ENCODE data around the gene PACSIN3. TPM values are rescaled to one million over a fixed set of nuclear protein-coding genes. Genes with fewer than 3 reads are reported as not detected.
A peak's percentile ranks its signal among the peaks of the same experiment; 100 is the strongest.

The PACSIN3 gene
- total and polyA plus RNA-seq, 2 of the 13 experiments (the other 11 are each of a cell fraction or from before 2014, with no cell fraction given), result 47.9 to 93.3 TPM

DNA sequence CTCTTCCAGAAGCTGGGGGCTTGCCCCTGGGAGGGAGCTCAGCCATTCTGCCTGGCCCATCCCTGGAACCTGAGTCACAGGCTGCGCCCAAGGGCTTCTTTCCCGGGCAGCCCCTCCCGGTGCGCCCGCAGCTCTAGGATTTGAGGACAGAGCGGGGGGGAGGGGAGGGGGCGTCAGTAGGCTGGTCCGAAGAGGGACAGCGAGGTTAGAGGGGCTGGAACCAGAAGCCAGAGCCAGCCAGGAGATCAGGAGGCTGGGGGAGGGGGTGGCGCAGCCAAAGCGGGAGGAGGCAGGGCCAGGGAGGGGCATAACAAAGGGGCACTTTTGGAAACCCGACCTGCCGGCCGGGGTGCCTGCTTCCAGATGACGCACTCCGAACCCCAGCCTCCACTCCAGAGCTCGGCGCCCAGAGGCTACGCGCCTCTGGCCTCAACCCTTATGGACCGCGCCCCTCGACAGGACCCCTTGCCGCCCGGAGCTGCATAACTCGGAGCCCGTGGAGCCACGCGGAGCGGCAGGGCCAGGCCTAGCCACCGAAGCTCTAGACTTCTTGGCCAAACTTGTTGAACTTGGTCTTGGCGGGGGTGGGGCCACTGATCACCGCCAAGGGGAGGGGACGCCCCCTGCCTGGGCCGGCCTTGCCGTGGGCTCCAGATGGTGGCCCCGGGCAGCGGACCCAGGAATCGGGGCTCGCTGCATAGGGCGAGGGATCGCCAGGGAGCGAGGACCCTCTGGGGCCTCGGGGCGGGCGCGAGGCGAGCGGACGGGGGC, 744 bp downstream of the PACSIN3 start (continued):
- TF ChIP-seq SOX13 (IDR thresholded peaks at IDR 0.05) (no peak), SOX13 (CRISPR knock-in tag; conservative IDR thresholded peaks at IDR 0.05 in 1 of 2, IDR thresholded peaks at IDR 0.05 in 1 of 2) (peak in 1 of 2 experiments; percentile 32; a peak in 2 of 4 replicates), PHF20 (CRISPR knock-in tag; IDR thresholded peaks at IDR 0.05) (no peak), ZFP91 (CRISPR knock-in tag; IDR thresholded peaks at IDR 0.05; ENCODE audit: borderline replicate concordance) (peak; percentile 71; the same call in 1 of the 2 replicates), SIX4 (CRISPR knock-in tag; IDR thresholded peaks at IDR 0.05) (peak; percentile 56; the same call in 1 of the 2 replicates), ZNF772 (CRISPR knock-in tag; IDR thresholded peaks at IDR 0.05) (no peak), NCOA2 (CRISPR knock-in tag; IDR thresholded peaks at IDR 0.05) (peak; percentile 44), PHF5A (CRISPR knock-in tag; IDR thresholded peaks at IDR 0.05; ENCODE audit: low read depth, unreplicated experiment) (no peak), ZNF512B (CRISPR knock-in tag; IDR thresholded peaks at IDR 0.05; ENCODE audit: borderline replicate concordance) (no peak), HNRNPLL (IDR thresholded peaks at IDR 0.05; ENCODE audit: low read depth, low read length, poor library complexity, severe bottlenecking) (peak; percentile 55), MBD4 (IDR thresholded peaks at IDR 0.05; ENCODE audit: borderline replicate concordance, low read length) (no peak), SMARCE1 (IDR thresholded peaks at IDR 0.05; ENCODE audit: borderline replicate concordance) (no peak), ELF3 (CRISPR knock-in tag; IDR thresholded peaks at IDR 0.05) (no peak), SMC3 (IDR thresholded peaks at IDR 0.05; ENCODE audit: low read length) (no peak), ZFP36 (IDR thresholded peaks at IDR 0.05; ENCODE audit: borderline replicate concordance, low read depth, low read length, partially characterized antibody) (no peak), ZNF850 (CRISPR knock-in tag; conservative IDR thresholded peaks at IDR 0.05) (no peak), ESRRA (CRISPR knock-in tag; IDR thresholded peaks at IDR 0.05; ENCODE audit: low read depth) (no peak; the same call in 1 of the 2 replicates), U2AF2 (IDR thresholded peaks at IDR 0.05; ENCODE audit: low read depth, low read length) (no peak)
- TF ChIP-seq, protein P1, sequence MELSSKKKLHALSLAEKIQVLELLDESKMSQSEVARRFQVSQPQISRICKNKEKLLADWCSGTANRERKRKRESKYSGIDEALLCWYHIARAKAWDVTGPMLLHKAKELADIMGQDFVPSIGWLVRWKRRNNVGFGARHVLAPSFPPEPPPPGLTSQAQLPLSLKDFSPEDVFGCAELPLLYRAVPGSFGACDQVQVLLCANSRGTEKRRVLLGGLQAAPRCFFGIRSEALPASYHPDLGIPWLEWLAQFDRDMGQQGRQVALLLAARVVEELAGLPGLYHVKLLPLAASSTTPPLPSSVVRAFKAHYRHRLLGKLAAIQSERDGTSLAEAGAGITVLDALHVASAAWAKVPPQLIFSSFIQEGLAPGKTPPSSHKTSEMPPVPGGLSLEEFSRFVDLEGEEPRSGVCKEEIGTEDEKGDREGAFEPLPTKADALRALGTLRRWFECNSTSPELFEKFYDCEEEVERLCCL (CRISPR knock-in tag; IDR thresholded peaks at IDR 0.05; ENCODE audit: borderline replicate concordance), result no peak
- TF ChIP-seq, protein P2, sequence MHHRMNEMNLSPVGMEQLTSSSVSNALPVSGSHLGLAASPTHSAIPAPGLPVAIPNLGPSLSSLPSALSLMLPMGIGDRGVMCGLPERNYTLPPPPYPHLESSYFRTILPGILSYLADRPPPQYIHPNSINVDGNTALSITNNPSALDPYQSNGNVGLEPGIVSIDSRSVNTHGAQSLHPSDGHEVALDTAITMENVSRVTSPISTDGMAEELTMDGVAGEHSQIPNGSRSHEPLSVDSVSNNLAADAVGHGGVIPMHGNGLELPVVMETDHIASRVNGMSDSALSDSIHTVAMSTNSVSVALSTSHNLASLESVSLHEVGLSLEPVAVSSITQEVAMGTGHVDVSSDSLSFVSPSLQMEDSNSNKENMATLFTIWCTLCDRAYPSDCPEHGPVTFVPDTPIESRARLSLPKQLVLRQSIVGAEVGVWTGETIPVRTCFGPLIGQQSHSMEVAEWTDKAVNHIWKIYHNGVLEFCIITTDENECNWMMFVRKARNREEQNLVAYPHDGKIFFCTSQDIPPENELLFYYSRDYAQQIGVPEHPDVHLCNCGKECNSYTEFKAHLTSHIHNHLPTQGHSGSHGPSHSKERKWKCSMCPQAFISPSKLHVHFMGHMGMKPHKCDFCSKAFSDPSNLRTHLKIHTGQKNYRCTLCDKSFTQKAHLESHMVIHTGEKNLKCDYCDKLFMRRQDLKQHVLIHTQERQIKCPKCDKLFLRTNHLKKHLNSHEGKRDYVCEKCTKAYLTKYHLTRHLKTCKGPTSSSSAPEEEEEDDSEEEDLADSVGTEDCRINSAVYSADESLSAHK (CRISPR knock-in tag; IDR thresholded peaks at IDR 0.05; ENCODE audit: borderline replicate concordance), result no peak
